Prostate gland (tissue), 2 donors: ENCODE measurements around the gene TEKT4. TPM values are rescaled to one million over a fixed set of nuclear protein-coding genes. Genes with fewer than 3 reads are reported as not detected.
"Not testable (repeated sequence)": the region's sequence is repeated elsewhere in the genome, so short reads cannot be mapped to it uniquely, and the experiment has no call there.

Source experiments
- DNase-seq: peaks from one replicate; pipeline ENCODE4 v3.0.0-alpha.2; 2019; ENCODE audit warnings: low spot score
- H3K27ac ChIP-seq, 2 donors: fragments of 200-600 bp; sonication (generic); 2 replicates each; pipeline ENCODE4 v1.5.1; 2017 to 2019
- H3K27me3 ChIP-seq: fragments of 200-600 bp; sonication (generic); replicated peaks from 2 replicates; pipeline ENCODE4 v1.5.1; 2019; ENCODE audit not compliant: insufficient read depth
- H3K36me3 ChIP-seq, 2 donors: fragments of 200-600 bp; sonication (generic); 1 replicate in 1 of 2; 2 replicates in 1 of 2; pipeline versions ENCODE4 v1.5.1 to v1.8.1; 2017 to 2019
- H3K4me1 ChIP-seq: fragments of 200-600 bp; sonication (generic); replicated peaks from 2 replicates; pipeline ENCODE4 v1.5.1; 2019
- H3K4me3 ChIP-seq, 2 donors: fragments of 200-600 bp; sonication (generic); 2 replicates each; pipeline ENCODE4 v1.5.1; 2017 to 2019
- H3K9me3 ChIP-seq: fragments of 200-600 bp; sonication (generic); 2 replicates; pipeline ENCODE4 v1.5.1; 2017
- CTCF ChIP-seq, 4 experiments: fragments of 200-600 bp in 2 of 4; fragments of 450-650 bp in 2 of 4; sonication (generic) in 2 of 4; IDR thresholded peaks; 1 replicate in 3 of 4; 2 replicates in 1 of 4; pipeline ENCODE4 v1.5.1; 2016 to 2019; ENCODE audit warnings: antibody characterized with exemption in 4 of 4, mild to moderate bottlenecking in 2 of 4, moderate library complexity in 2 of 4
- POLR2A ChIP-seq: fragments of 450-650 bp; IDR thresholded peaks from one replicate; pipeline ENCODE4 v1.6.1; 2016; ENCODE audit warnings: antibody characterized with exemption, mild to moderate bottlenecking
- POLR2AphosphoS5 ChIP-seq: sonication (generic); formaldehyde crosslinking; IDR thresholded peaks from one replicate; pipeline ENCODE4 v1.6.1; 2017; ENCODE audit warnings: antibody characterized with exemption
- WGBS: methylation state at CpG from one replicate; pipeline ENCODE4 v1.1.5; 2018; 5-methylcytosine and 5-hydroxymethylcytosine counted together
- intact Hi-C: fragments of 100-400 bp; cut with DNase I; formaldehyde crosslinking; loops from one replicate; pipeline ENCODE4 v1.14.2; 2022
- total RNA-seq, 2 donors: library from RNA; depleted of rRNA; stranded (reverse); fragments of >200 nt; gene quantifications; one replicate each; pipeline ENCODE4 v1.1.0, GENCODE V29; 2016

Gene TEKT4
- total RNA-seq, 2 donors from 2014 or later: 0.09 to 1.6 TPM

GRCh38 chr2:94879982-94880377 lies 8.8 kb downstream of the TEKT4 start:
- intact Hi-C loops: no loop called here
- 88% methylated on average over 4 of the region's 11 CpGs for WGBS
- no peak for TF ChIP-seq POLR2AphosphoS5
- TF ChIP-seq CTCF (IDR thresholded peaks at IDR 0.05): no peak
- TF ChIP-seq POLR2A: no peak
- Histone ChIP-seq H3K4me3 (no peak overlapping the region), H3K27me3 (no peaks in the 10 kb centered on the region), H3K36me3 (no peaks in the 10 kb centered on the region), H3K27ac (no peak overlapping the region), H3K4me1 (no peaks in the 10 kb centered on the region), H3K9me3 (no peaks in the 10 kb centered on the region)
- no peak for DNase-seq

- intact Hi-C loops: no loop called here
- H3K9me3 ChIP-seq: no peaks in the 10 kb centered on the region
- no peak overlapping the region for H3K27ac ChIP-seq
- no peaks in the 10 kb centered on the region for H3K36me3 ChIP-seq
- no peaks in the 10 kb centered on the region for H3K4me1 ChIP-seq
- 77% methylated on average over 7 of the region's 8 CpGs for WGBS
- TF ChIP-seq POLR2A (no peak), CTCF (IDR thresholded peaks at IDR 0.05) (no peak), POLR2AphosphoS5 (no peak)
- H3K4me3 ChIP-seq: no peak overlapping the region
- H3K27me3 ChIP-seq: no peaks in the 10 kb centered on the region
- DNase-seq: no peak
These were observed 9.3 kb downstream of the TEKT4 start for GRCh38 chr2:94880507-94880906.

- no peak overlapping the region for H3K27ac ChIP-seq
- no peaks in the 10 kb centered on the region for H3K4me1 ChIP-seq
- TF ChIP-seq POLR2A (no peak), POLR2AphosphoS5 (no peak), CTCF (IDR thresholded peaks at IDR 0.05) (no peak)
- intact Hi-C loops: no loop called here
- no peak overlapping the region for H3K4me3 ChIP-seq
- H3K9me3 ChIP-seq: no peaks in the 10 kb centered on the region
- no peak for DNase-seq
- WGBS: 83% methylated on average over 6 of the region's 6 CpGs
- H3K36me3 ChIP-seq: no peaks in the 10 kb centered on the region
- no peaks in the 10 kb centered on the region for H3K27me3 ChIP-seq
These were observed 9.8 kb downstream of the TEKT4 start for GRCh38 chr2:94881070-94881469.

- TF ChIP-seq POLR2AphosphoS5 (no peak), POLR2A (no peak)
- WGBS: 58% methylated on average over 4 of the region's 4 CpGs
- Histone ChIP-seq H3K4me1 (no peaks in the 10 kb centered on the region), H3K36me3 (no peaks in the 10 kb centered on the region), H3K4me3 (no peak overlapping the region), H3K27me3 (no peaks in the 10 kb centered on the region), H3K27ac (no peak overlapping the region), H3K9me3 (no peaks in the 10 kb centered on the region)
- DNase-seq: no peak
- intact Hi-C loops: no loop called here
These were observed 19.0 kb downstream of the TEKT4 start for GRCh38 chr2:94890234-94890633.

- H3K27me3 ChIP-seq, H3K4me1 ChIP-seq, H3K9me3 ChIP-seq, DNase-seq, H3K4me3 ChIP-seq, H3K27ac ChIP-seq, H3K36me3 ChIP-seq, intact Hi-C loops: not testable (repeated sequence)
- 46% methylated on average over 7 of the region's 7 CpGs for WGBS
These were observed 24.0 kb downstream of the TEKT4 start for GRCh38 chr2:94895273-94895672.

GRCh38 chr2:94906976-94907375 lies 35.7 kb downstream of the TEKT4 start:
- H3K27me3 ChIP-seq, intact Hi-C loops, H3K9me3 ChIP-seq, DNase-seq, H3K4me1 ChIP-seq, H3K36me3 ChIP-seq, H3K27ac ChIP-seq, H3K4me3 ChIP-seq: not testable (repeated sequence)
- WGBS: 41% methylated on average over 4 of the region's 4 CpGs
